ENCODE results near the gene TTLL4.

Gene TTLL4

GRCh38 chr2:218671654-218672566 is 38.7 kb upstream of the TTLL4 start, which contains the start of the genes RNF25 and STK36:
Gene RNF25 (minus strand): TSS chr2:218672002. CDS start chr2:218671970, 32 bp downstream.
Gene STK36 (plus strand): TSS chr2:218672086. CDS start chr2:218672830, 744 bp downstream.
- Histone ChIP-seq H3K36me3 (ENCODE audit: insufficient read depth, low read length) (peaks cover 16% of the 10 kb centered on the region), H3K27ac (ENCODE audit: low read depth, low read length, poor library complexity, severe bottlenecking) (no peak within 1 kb of the TSS), H3K4me2 (ENCODE audit: low read length) (peak within 1 kb of the TSS; percentile 100), H3F3A (ENCODE audit: insufficient read depth, low read length) (no peaks in the 10 kb centered on the region), H4K20me1 (ENCODE audit: insufficient read depth, low read length) (no peaks in the 10 kb centered on the region), H3K4me3 (ENCODE audit: low read depth, low read length, poor library complexity, severe bottlenecking) (peak within 1 kb of the TSS; percentile 82), H3K27me3 (ENCODE audit: insufficient read depth, low read length) (no peaks in the 10 kb centered on the region), H3K9me2 (ENCODE audit: low read depth, low read length) (no peaks in the 10 kb centered on the region), H3K79me2 (ENCODE audit: insufficient read depth, low read length) (peaks cover 4% of the 10 kb centered on the region; the same call in 1 of the 2 replicates), H3K9ac (ENCODE audit: low read length) (peak within 1 kb of the TSS; percentile 76), H3K9me3 (ENCODE audit: low read length) (no peaks in the 10 kb centered on the region), H3K4me1 (ENCODE audit: insufficient read depth, low read length, severe bottlenecking) (peaks cover 17% of the 10 kb centered on the region), H2AFZ (ENCODE audit: low read length) (peak within 1 kb of the TSS; percentile 73; the same call in 1 of the 2 replicates)
- TF ChIP-seq CTCF (IDR thresholded peaks at IDR 0.05; ENCODE audit: low read length) (no peak), EZH2 (IDR thresholded peaks at IDR 0.05; ENCODE audit: borderline replicate concordance, low read length) (no peak)

GRCh38 chr2:218679119-218679518 is 31.5 kb upstream of the TTLL4 start:
- peaks cover 6% of the 10 kb centered on the region; the same call in 1 of the 2 replicates for H3K36me3 ChIP-seq (ENCODE audit: insufficient read depth, low read length)
- TF ChIP-seq EZH2 (IDR thresholded peaks at IDR 0.05; ENCODE audit: borderline replicate concordance, low read length), result no peak
- H4K20me1 ChIP-seq (ENCODE audit: insufficient read depth, low read length), result no peaks in the 10 kb centered on the region
- H3K27me3 ChIP-seq (ENCODE audit: insufficient read depth, low read length), result no peaks in the 10 kb centered on the region
- H3K9me3 ChIP-seq (ENCODE audit: low read length), result no peaks in the 10 kb centered on the region
- H3K27ac ChIP-seq (ENCODE audit: low read depth, low read length, poor library complexity, severe bottlenecking), result no peak overlapping the region
- H3F3A ChIP-seq (ENCODE audit: insufficient read depth, low read length), result no peaks in the 10 kb centered on the region
- H3K79me2 ChIP-seq (ENCODE audit: insufficient read depth, low read length), result no peaks in the 10 kb centered on the region
- no peak overlapping the region for H3K4me2 ChIP-seq (ENCODE audit: low read length)
- H3K4me3 ChIP-seq (ENCODE audit: low read depth, low read length, poor library complexity, severe bottlenecking), result no peak overlapping the region
- H2AFZ ChIP-seq (ENCODE audit: low read length), result no peak overlapping the region
- H3K9ac ChIP-seq (ENCODE audit: low read length), result no peak overlapping the region
- H3K4me1 ChIP-seq (ENCODE audit: insufficient read depth, low read length, severe bottlenecking), result no peaks in the 10 kb centered on the region
- no peaks in the 10 kb centered on the region for H3K9me2 ChIP-seq (ENCODE audit: low read depth, low read length)

GRCh38 chr2:218680061-218680460 is 30.6 kb upstream of the TTLL4 start:
- H2AFZ ChIP-seq (ENCODE audit: low read length), result no peak overlapping the region
- H4K20me1 ChIP-seq (ENCODE audit: insufficient read depth, low read length), result no peaks in the 10 kb centered on the region
- H3K27me3 ChIP-seq (ENCODE audit: insufficient read depth, low read length), result no peaks in the 10 kb centered on the region
- H3K4me3 ChIP-seq (ENCODE audit: low read depth, low read length, poor library complexity, severe bottlenecking), result no peak overlapping the region
- no peak overlapping the region for H3K27ac ChIP-seq (ENCODE audit: low read depth, low read length, poor library complexity, severe bottlenecking)
- H3K9me3 ChIP-seq (ENCODE audit: low read length), result no peaks in the 10 kb centered on the region
- no peak overlapping the region for H3K4me2 ChIP-seq (ENCODE audit: low read length)
- H3K9me2 ChIP-seq (ENCODE audit: low read depth, low read length), result no peaks in the 10 kb centered on the region
- no peaks in the 10 kb centered on the region for H3K79me2 ChIP-seq (ENCODE audit: insufficient read depth, low read length)
- no peaks in the 10 kb centered on the region for H3K4me1 ChIP-seq (ENCODE audit: insufficient read depth, low read length, severe bottlenecking)
- H3K36me3 ChIP-seq (ENCODE audit: insufficient read depth, low read length), result peaks cover 6% of the 10 kb centered on the region; the same call in 1 of the 2 replicates
- no peak overlapping the region for H3K9ac ChIP-seq (ENCODE audit: low read length)
- TF ChIP-seq EZH2 (IDR thresholded peaks at IDR 0.05; ENCODE audit: borderline replicate concordance, low read length), result no peak
- TF ChIP-seq CTCF (IDR thresholded peaks at IDR 0.05; ENCODE audit: low read length), result no peak
- no peaks in the 10 kb centered on the region for H3F3A ChIP-seq (ENCODE audit: insufficient read depth, low read length)
